ENCODE results near the gene FILIP1L.

FILIP1L gene

DNA sequence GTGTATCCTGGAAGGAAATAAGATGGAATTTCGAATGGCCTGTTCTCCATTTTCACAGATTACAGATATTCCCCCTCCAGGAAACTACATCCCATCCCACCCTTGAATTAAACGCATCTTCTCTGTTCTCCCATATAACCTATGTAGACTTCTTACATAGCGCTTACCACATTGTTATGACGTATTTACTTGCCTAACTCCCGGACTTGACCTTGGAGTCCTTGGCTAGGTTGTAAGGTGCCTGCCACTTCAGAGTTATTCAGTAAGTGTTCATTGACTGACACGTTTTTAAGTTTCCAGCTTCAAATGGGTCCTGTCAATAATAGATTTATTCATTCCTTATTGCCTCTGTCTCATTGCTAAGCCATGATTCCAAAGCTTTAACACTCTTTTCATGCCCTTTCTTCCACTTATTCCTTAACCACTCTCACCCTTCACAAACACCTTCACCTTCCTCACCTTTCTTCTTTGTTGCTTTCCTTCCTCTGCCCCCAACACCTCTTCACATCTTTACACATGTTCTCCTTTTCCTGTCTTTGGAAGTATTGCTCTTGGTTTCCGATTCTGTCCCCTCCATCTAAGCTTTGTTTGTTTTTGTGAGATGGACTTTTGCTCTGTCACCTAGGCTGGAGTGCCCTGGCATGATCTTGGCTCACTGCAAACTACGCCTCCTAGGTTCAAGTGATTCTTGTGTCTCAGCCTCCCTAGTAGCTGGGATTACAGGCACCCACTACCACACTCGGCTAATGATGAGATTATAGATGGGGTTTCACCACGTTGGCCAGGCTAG lies 158.3 kb downstream of the FILIP1L start:
- TF ChIP-seq, protein P1, sequence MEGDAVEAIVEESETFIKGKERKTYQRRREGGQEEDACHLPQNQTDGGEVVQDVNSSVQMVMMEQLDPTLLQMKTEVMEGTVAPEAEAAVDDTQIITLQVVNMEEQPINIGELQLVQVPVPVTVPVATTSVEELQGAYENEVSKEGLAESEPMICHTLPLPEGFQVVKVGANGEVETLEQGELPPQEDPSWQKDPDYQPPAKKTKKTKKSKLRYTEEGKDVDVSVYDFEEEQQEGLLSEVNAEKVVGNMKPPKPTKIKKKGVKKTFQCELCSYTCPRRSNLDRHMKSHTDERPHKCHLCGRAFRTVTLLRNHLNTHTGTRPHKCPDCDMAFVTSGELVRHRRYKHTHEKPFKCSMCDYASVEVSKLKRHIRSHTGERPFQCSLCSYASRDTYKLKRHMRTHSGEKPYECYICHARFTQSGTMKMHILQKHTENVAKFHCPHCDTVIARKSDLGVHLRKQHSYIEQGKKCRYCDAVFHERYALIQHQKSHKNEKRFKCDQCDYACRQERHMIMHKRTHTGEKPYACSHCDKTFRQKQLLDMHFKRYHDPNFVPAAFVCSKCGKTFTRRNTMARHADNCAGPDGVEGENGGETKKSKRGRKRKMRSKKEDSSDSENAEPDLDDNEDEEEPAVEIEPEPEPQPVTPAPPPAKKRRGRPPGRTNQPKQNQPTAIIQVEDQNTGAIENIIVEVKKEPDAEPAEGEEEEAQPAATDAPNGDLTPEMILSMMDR (IDR thresholded peaks at IDR 0.05), result no peak

DNA sequence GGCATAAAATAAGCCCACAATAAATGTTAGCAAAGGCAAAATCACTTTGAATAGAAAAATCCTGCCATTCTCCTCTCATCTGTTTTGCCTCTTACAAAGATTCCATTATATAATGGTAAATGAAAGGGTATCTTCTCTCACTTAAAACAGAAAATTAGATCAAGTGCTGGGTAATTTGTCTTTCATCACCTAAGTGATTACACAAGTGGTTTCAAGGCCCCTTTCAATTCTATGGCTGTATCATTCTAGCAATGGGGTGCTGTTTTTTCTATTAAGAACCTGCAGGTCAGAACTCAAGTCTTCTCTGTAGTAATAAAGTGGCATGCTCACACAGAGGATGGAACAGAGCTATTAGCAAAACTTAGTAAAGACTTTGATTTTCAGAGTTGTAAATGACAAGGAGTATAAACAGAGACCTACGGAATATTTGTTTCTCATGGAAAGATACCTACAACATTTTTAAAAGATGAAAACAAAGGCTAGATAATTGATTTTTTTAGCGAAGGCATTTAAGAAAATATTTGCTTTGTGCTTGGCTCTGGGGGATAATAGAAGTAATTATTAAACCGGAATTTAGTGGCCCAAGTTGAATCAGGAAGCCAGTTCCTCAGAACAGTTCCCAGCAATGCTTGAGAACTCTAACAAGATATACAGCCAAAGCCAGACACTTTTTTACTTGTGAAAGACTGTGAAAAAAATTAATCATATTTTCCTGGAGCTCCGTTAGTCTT lies 159.2 kb downstream of the FILIP1L start:
- TF ChIP-seq, protein P1 (IDR thresholded peaks at IDR 0.05), result no peak

DNA sequence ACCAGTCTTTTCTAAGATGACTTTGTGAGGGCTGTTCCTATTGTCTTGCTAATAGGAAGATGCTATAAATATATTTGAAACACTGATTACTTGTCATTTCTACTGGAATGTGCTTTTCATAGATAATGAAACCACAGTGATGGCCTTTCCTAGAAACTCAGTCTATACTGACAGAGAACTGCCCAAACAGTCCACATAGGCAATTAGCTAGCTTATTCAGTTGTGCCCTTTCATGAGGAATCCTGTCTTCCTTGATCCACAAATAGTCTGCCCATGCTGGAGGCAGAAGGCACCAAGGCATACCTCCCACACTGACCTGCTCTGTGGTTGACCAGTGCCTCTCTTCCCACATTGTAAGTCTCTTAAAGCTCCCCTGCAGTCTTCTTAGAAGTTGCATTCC lies 160.7 kb downstream of the FILIP1L start:
- TF ChIP-seq, protein P1 (IDR thresholded peaks at IDR 0.05), result no peak

DNA sequence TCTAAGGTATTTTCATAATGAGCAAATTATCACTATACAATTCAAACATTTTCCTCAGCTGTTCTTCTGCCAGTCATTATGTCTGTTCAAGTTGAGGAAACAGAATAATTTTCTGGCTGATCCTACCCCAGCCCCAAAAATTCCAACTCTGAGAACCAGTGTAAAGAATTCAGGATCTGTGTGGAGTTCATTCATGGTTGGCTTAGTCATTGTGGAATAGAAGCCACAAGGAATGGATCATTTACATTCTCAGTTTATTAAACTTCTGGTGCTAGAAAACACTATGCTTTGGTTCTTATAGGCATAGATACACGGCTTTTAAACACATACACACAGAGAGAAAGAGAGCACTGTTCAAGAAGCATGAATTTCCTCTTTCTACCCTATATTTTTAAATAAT lies 162.0 kb downstream of the FILIP1L start:
- TF ChIP-seq, protein P1 (IDR thresholded peaks at IDR 0.05), result no peak

DNA sequence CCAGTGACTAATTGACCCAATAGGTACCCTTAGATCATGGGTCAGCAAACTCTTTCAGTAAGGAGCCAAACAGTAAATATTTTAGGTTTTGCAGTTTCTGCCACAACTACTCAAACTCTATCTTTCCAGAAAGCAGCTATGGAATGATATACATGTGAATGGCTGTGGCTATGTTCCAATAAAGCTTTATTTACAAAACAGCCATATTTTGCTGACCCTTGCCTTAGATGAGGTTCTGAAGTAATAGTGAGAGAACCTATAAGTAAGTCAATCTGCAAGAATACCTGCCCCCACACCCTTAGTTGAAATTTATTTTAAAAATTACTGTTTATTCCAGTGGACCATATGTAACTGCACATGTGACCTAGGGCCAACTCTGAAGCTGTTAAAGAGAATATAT lies 162.6 kb downstream of the FILIP1L start:
- TF ChIP-seq, protein P1 (IDR thresholded peaks at IDR 0.05), result no peak

DNA sequence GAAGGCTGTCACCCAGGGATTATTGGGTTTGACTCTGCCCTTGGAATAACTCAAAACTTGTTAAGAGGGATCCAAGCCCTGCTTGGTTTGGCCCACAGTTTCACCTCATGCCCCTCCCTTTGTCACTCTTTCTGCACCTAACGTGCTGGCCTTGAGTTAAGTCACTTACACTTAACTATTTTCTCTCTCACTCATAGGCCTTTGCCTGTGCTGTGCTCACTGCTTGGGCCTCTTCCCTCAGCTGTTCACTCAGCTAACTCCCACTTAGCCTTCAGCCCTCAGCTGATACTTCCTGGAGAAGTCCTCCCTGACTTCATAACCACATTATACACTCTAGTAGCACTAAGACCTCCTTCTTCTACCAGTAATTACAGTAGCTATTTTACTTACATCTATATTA lies 163.4 kb downstream of the FILIP1L start:
- TF ChIP-seq, protein P1 (IDR thresholded peaks at IDR 0.05), result no peak

DNA sequence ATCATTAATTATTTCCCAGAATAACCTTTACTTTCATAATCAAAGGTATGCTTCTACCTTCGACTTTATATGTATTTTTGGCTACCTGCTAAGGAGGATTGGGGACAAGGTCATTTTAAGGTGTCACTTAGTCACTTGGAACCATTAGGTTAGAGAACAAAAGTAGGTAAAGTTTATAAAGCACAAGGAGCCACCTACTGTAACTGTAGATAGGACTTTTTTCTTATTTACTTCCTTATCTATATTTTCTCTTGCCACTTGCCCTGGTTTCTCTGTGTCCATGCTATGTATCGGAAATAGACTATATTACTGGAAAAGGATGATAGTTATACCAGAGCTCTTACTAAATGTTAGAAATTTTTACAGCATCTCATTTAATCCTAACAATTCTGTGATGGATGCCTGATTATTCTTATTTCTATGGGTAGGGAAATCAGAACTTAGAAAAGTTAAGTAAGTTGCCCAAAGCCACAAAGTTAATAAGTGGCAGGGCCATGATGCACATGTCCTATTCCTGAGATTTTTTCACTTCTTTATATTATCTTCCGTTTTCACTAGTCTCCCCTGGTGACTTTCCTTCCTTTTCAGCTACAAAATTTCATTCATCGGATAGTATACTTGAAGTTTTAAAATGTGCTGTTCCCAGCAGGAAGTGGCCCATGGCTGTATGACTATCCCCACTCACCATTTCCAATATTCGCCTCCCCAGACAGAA lies 164.2 kb downstream of the FILIP1L start:
- TF ChIP-seq, protein P1 (IDR thresholded peaks at IDR 0.05), result no peak
